ENCODE data around the gene HYAL3. TPM values are rescaled to one million over a fixed set of nuclear protein-coding genes. Genes with fewer than 3 reads are reported as not detected.
A peak's percentile ranks its signal among the peaks of the same experiment; 100 is the strongest.

The HYAL3 gene
- total and polyA plus RNA-seq, 2 of the 8 experiments (the other 6 are each of a cell fraction or from before 2014, with no cell fraction given) = 3.2 to 12.2 TPM

- Histone ChIP-seq H3K23me2 (ENCODE audit: low read depth, low read length) (peaks cover 16% of the 10 kb centered on the region), H3K4me3 (ENCODE audit: extremely low read depth in 1 of 4, insufficient read depth in 2 of 4, low read depth in 3 of 4, low read length in 4 of 4) (peak overlapping the region in 3 of 4 experiments; percentile 26 to 58 (median 56); a peak in 6 of 8 replicates), H3K9ac (replicated peaks in 1 of 4; ENCODE audit: extremely low read depth in 1 of 4, low read depth in 3 of 4, low read length in 3 of 4) (no peak overlapping the region), H3K27me3 (replicated peaks in 1 of 4; ENCODE audit: control insufficient read depth in 3 of 4, extremely low read depth in 1 of 4, insufficient read depth in 3 of 4, low read length in 3 of 4) (peaks cover 15 to 49% (median 40%) of the 10 kb centered on the region in 4 experiments), H3K4ac (replicated peaks; ENCODE audit: insufficient read length, low read depth, low read length) (no peak overlapping the region), H3K27ac (ENCODE audit: low read depth, low read length) (no peak overlapping the region), H3K4me2 (ENCODE audit: insufficient read depth in 1 of 2, low read depth in 2 of 2, low read length in 2 of 2) (peak overlapping the region; percentile 61 to 96), H4K8ac (ENCODE audit: extremely low read depth, insufficient read depth, low read length) (no peak overlapping the region; the same call in 1 of the 2 replicates), H2AFZ (ENCODE audit: low read length) (no peak overlapping the region), H3K9me3 (ENCODE audit: insufficient read depth in 2 of 2, low read depth in 1 of 2, low read length in 1 of 2) (no peaks in the 10 kb centered on the region), H4K20me1 (replicated peaks in 1 of 2; ENCODE audit: control insufficient read depth in 1 of 2, insufficient read depth in 2 of 2, low read length in 2 of 2) (peaks cover 3% of the 10 kb centered on the region in 2 experiments), H4K5ac (ENCODE audit: insufficient read length, low read depth, low read length) (no peak overlapping the region), H3K14ac (ENCODE audit: insufficient read length) (no peak overlapping the region), H3K79me1 (ENCODE audit: low read depth, low read length) (no peaks in the 10 kb centered on the region), H3K18ac (ENCODE audit: extremely low read depth, low read length) (no peak overlapping the region), H3K36me3 (ENCODE audit: control insufficient read depth in 2 of 4, insufficient read depth in 4 of 4, low read length in 3 of 4) (peaks cover 0 to 3% (median 0%) of the 10 kb centered on the region in 4 experiments; a peak in 2 of 8 replicates), H2BK20ac (ENCODE audit: low read length) (no peak overlapping the region), H2BK5ac (ENCODE audit: low read depth, low read length) (no peak overlapping the region), H2BK120ac (replicated peaks; ENCODE audit: low read depth, low read length) (no peak overlapping the region), H4K91ac (replicated peaks; ENCODE audit: insufficient read length, low read length) (no peak overlapping the region), H3K23ac (ENCODE audit: insufficient read length) (no peak overlapping the region), H2AK5ac (ENCODE audit: low read depth, low read length) (no peak overlapping the region; the same call in 1 of the 2 replicates), H2BK12ac (ENCODE audit: low read depth, low read length) (no peak overlapping the region), H2BK15ac (ENCODE audit: low read length) (no peak overlapping the region), H3K79me2 (ENCODE audit: control insufficient read depth in 1 of 2, insufficient read depth in 2 of 2, low read length in 2 of 2) (no peaks in the 10 kb centered on the region), H3K4me1 (replicated peaks in 1 of 4; ENCODE audit: control insufficient read depth in 3 of 4, insufficient read depth in 4 of 4, low read length in 3 of 4) (peaks cover 0 to 19% (median 14%) of the 10 kb centered on the region in 4 experiments; a peak in 6 of 7 replicates), H3K56ac (replicated peaks; ENCODE audit: insufficient read length, low read depth, low read length) (no peak overlapping the region)
- 50% methylated on average over 6 of the region's 8 CpGs; no CpG with 5 or more reads in 1 of the 2 experiments for whole genome bisulfite sequencing, 2 experiments (ENCODE audit: extremely low coverage in 1 of 2, insufficient coverage in 1 of 2, insufficient read length in 1 of 2, insufficient replicate concordance in 2 of 2, low coverage in 1 of 2, low lambda C conversion rate in 2 of 2, missing lambda C conversion rate in 1 of 2)
- DNase-seq (ENCODE audit: low read depth in 1 of 2, low spot score in 2 of 2) = no peak
- TF ChIP-seq CTBP2 (IDR thresholded peaks at IDR 0.05; ENCODE audit: borderline replicate concordance, insufficient read depth, insufficient read length, low read length) = no peak
- CTCF ChIA-PET (ENCODE audit: partially characterized antibody) = interaction anchor here (0.5 to 13.4 kb wide), 10 partner anchors 9 to 1040 kb away, joined by 3 to 136 read pairs (median 5); no protein-coding TSS in a partner anchor
- no peak for FAIRE-seq
- POLR2A ChIA-PET (ENCODE audit: partially characterized antibody) = interaction anchor here (0.8 to 1.7 kb wide), 6 partner anchors 8 to 156 kb away, joined by 3 to 9 read pairs (median 3); no protein-coding TSS in a partner anchor
Observed at GRCh38 chr3:50345008-50345407, 45.8 kb upstream of the HYAL3 start.

Data from H1 (cell line).